ENCODE results near the gene ZNF423. TPM values are rescaled to one million over a fixed set of nuclear protein-coding genes. Genes with fewer than 3 reads are reported as not detected.

Gene ZNF423
- total RNA-seq, 1 donor from 2014 or later: 19.8 TPM

GRCh38 chr16:49453983-49454382, 401.9 kb downstream of the ZNF423 start:
- Mint-ChIP-seq H3K27ac (no peak overlapping the region), H3K9me3 (peaks cover 3% of the 10 kb centered on the region), H3K4me3 (no peak overlapping the region), H3K27me3 (ENCODE audit: low read depth) (peaks cover 47% of the 10 kb centered on the region), H3K4me1 (no peaks in the 10 kb centered on the region), H3K36me3 (no peaks in the 10 kb centered on the region)
- no peak for TF ChIP-seq CTCF (IDR thresholded peaks at IDR 0.05; ENCODE audit: unreplicated experiment)
- no peak for DNase-seq (ENCODE audit: low spot score in 2 of 2, unreplicated experiment in 2 of 2)

- H3K27ac Mint-ChIP-seq: no peak overlapping the region
- peaks cover 42% of the 10 kb centered on the region for H3K27me3 Mint-ChIP-seq (ENCODE audit: low read depth)
- peaks cover 3% of the 10 kb centered on the region for H3K9me3 Mint-ChIP-seq
- no peak for DNase-seq (ENCODE audit: low spot score in 2 of 2, unreplicated experiment in 2 of 2)
- no peaks in the 10 kb centered on the region for H3K4me1 Mint-ChIP-seq
- H3K36me3 Mint-ChIP-seq: no peaks in the 10 kb centered on the region
- H3K4me3 Mint-ChIP-seq: no peak overlapping the region
- TF ChIP-seq CTCF (IDR thresholded peaks at IDR 0.05; ENCODE audit: unreplicated experiment): no peak
Measured at GRCh38 chr16:49453021-49453420, 402.9 kb downstream of the ZNF423 start.

GRCh38 chr16:49452578-49452977, 403.3 kb downstream of the ZNF423 start:
- no peak for DNase-seq (ENCODE audit: low spot score in 2 of 2, unreplicated experiment in 2 of 2)
- peaks cover 38% of the 10 kb centered on the region for H3K27me3 Mint-ChIP-seq (ENCODE audit: low read depth)
- TF ChIP-seq CTCF (IDR thresholded peaks at IDR 0.05; ENCODE audit: unreplicated experiment): no peak
- no peak overlapping the region for H3K4me3 Mint-ChIP-seq
- H3K4me1 Mint-ChIP-seq: no peaks in the 10 kb centered on the region
- H3K36me3 Mint-ChIP-seq: no peaks in the 10 kb centered on the region
- H3K9me3 Mint-ChIP-seq: peaks cover 3% of the 10 kb centered on the region
- no peak overlapping the region for H3K27ac Mint-ChIP-seq

- no peaks in the 10 kb centered on the region for H3K4me1 Mint-ChIP-seq
- H3K27ac Mint-ChIP-seq: no peak overlapping the region
- TF ChIP-seq CTCF (IDR thresholded peaks at IDR 0.05; ENCODE audit: unreplicated experiment): no peak
- DNase-seq (ENCODE audit: low spot score in 2 of 2, unreplicated experiment in 2 of 2): no peak
- peaks cover 3% of the 10 kb centered on the region for H3K9me3 Mint-ChIP-seq
- H3K4me3 Mint-ChIP-seq: no peak overlapping the region
- peaks cover 38% of the 10 kb centered on the region for H3K27me3 Mint-ChIP-seq (ENCODE audit: low read depth)
- no peaks in the 10 kb centered on the region for H3K36me3 Mint-ChIP-seq
Measured at GRCh38 chr16:49452108-49452507, 403.8 kb downstream of the ZNF423 start.

GRCh38 chr16:49446805-49447204, 409.1 kb downstream of the ZNF423 start:
- Mint-ChIP-seq H3K36me3 (no peaks in the 10 kb centered on the region), H3K9me3 (no peaks in the 10 kb centered on the region), H3K27me3 (ENCODE audit: low read depth) (peaks cover 47% of the 10 kb centered on the region), H3K27ac (no peak overlapping the region), H3K4me1 (no peaks in the 10 kb centered on the region), H3K4me3 (no peak overlapping the region)
- DNase-seq (ENCODE audit: low spot score in 2 of 2, unreplicated experiment in 2 of 2): no peak
- TF ChIP-seq CTCF (IDR thresholded peaks at IDR 0.05; ENCODE audit: unreplicated experiment): no peak

GRCh38 chr16:49443576-49443975, 412.3 kb downstream of the ZNF423 start:
- H3K27ac Mint-ChIP-seq: no peak overlapping the region
- DNase-seq (ENCODE audit: low spot score in 2 of 2, unreplicated experiment in 2 of 2): no peak
- peaks cover 37% of the 10 kb centered on the region for H3K27me3 Mint-ChIP-seq (ENCODE audit: low read depth)
- no peaks in the 10 kb centered on the region for H3K36me3 Mint-ChIP-seq
- no peak for TF ChIP-seq CTCF (IDR thresholded peaks at IDR 0.05; ENCODE audit: unreplicated experiment)
- no peaks in the 10 kb centered on the region for H3K9me3 Mint-ChIP-seq
- H3K4me3 Mint-ChIP-seq: no peak overlapping the region
- H3K4me1 Mint-ChIP-seq: peaks cover 3% of the 10 kb centered on the region
